SK-N-SH treated with all-trans-retinoic acid at 6 μM for 48 hours (cell line): Measurements from ENCODE around the gene MRPS34.

ENCODE experiments used
- ATAC-seq: fragments of 200-7000 bp; cut with Tn5 transposase; 3 replicates; pipeline ENCODE4 v1.9.1; 2020; ENCODE audit warnings: mild to moderate bottlenecking, moderate library complexity
- ARNTL ChIP-seq: fragments of 450-650 bp; formaldehyde crosslinking; IDR thresholded peaks from 2 replicates; pipeline ENCODE4 v1.5.0; 2020; ENCODE audit warnings: low read depth, mild to moderate bottlenecking, moderate library complexity, borderline replicate concordance
- BACH2 ChIP-seq: fragments of 250-450 bp; sonication (Bioruptor Pico); IDR thresholded peaks from 2 replicates; pipeline ENCODE4 v1.9.0; 2021; ENCODE audit warnings: mild to moderate bottlenecking, borderline replicate concordance
- CREB5 ChIP-seq: fragments of 250-450 bp; sonication (Bioruptor Pico); IDR thresholded peaks from 2 replicates; pipeline ENCODE4 v1.5.1; 2020; ENCODE audit warnings: low read depth, mild to moderate bottlenecking, moderate library complexity
- CSDC2 ChIP-seq: fragments of 250-450 bp; sonication (Bioruptor Pico); IDR thresholded peaks from 2 replicates; pipeline ENCODE4 v1.5.0; 2020; ENCODE audit warnings: mild to moderate bottlenecking, moderate library complexity
- ESRRG ChIP-seq: fragments of 250-450 bp; sonication (Bioruptor Pico); IDR thresholded peaks from 2 replicates; pipeline ENCODE4 v1.6.1; 2021; ENCODE audit warnings: mild to moderate bottlenecking
- GLIS3 ChIP-seq: fragments of 250-450 bp; sonication (Bioruptor Pico); IDR thresholded peaks from 2 replicates; pipeline ENCODE4 v1.5.0; 2020; ENCODE audit warnings: mild to moderate bottlenecking, moderate library complexity
- ISL1 ChIP-seq: fragments of 250-450 bp; sonication (Bioruptor Pico); IDR thresholded peaks from 2 replicates; pipeline ENCODE4 v2.1.2; 2022; ENCODE audit warnings: mild to moderate bottlenecking, moderate library complexity
- OSR1 ChIP-seq: fragments of 250-450 bp; sonication (Bioruptor Pico); IDR thresholded peaks from 2 replicates; pipeline ENCODE4 v1.8.0; 2022; ENCODE audit warnings: moderate library complexity, mild to moderate bottlenecking, inconsistent platforms
- PATZ1 ChIP-seq: fragments of 250-450 bp; sonication (Bioruptor Pico); IDR thresholded peaks from 2 replicates; pipeline ENCODE4 v1.8.0; 2020; ENCODE audit warnings: mild to moderate bottlenecking, moderate library complexity, borderline replicate concordance
- POU6F1 ChIP-seq: fragments of 250-450 bp; sonication (Bioruptor Pico); IDR thresholded peaks from 2 replicates; pipeline ENCODE4 v1.8.0; 2021; ENCODE audit warnings: low read depth, mild to moderate bottlenecking, moderate library complexity, borderline replicate concordance
- PPARA ChIP-seq: fragments of 250-450 bp; sonication (Bioruptor Pico); IDR thresholded peaks from 2 replicates; pipeline ENCODE4 v1.5.0; 2020; ENCODE audit warnings: mild to moderate bottlenecking, borderline replicate concordance
- RARB ChIP-seq: fragments of 250-450 bp; sonication (Bioruptor Pico); IDR thresholded peaks from 2 replicates; pipeline ENCODE4 v1.8.0; 2021; ENCODE audit warnings: mild to moderate bottlenecking, moderate library complexity
- SNAI2 ChIP-seq: fragments of 250-450 bp; sonication (Bioruptor Pico); IDR thresholded peaks from 2 replicates; pipeline ENCODE4 v1.5.0; 2020; ENCODE audit warnings: mild to moderate bottlenecking, moderate library complexity
- TCF4 ChIP-seq: fragments of 250-450 bp; sonication (Bioruptor Pico); IDR thresholded peaks from 2 replicates; pipeline ENCODE4 v1.8.0; 2021; ENCODE audit warnings: mild to moderate bottlenecking, moderate library complexity, borderline replicate concordance
- TOX ChIP-seq: fragments of 250-450 bp; sonication (Bioruptor Pico); IDR thresholded peaks from 2 replicates; pipeline ENCODE4 v1.8.0; 2021; ENCODE audit warnings: mild to moderate bottlenecking, moderate library complexity, borderline replicate concordance
- ZC3H10 ChIP-seq: fragments of 250-450 bp; sonication (Bioruptor Pico); IDR thresholded peaks from 2 replicates; pipeline ENCODE4 v1.5.1; 2021; ENCODE audit warnings: mild to moderate bottlenecking, moderate library complexity
- ZFP3 ChIP-seq: fragments of 250-450 bp; sonication (Bioruptor Pico); IDR thresholded peaks from 2 replicates; pipeline ENCODE4 v1.5.0; 2020; ENCODE audit warnings: mild to moderate bottlenecking, moderate library complexity
- ZFP30 ChIP-seq: fragments of 450-650 bp; formaldehyde crosslinking; IDR thresholded peaks from 2 replicates; pipeline ENCODE4 v1.5.0; 2022; ENCODE audit warnings: mild to moderate bottlenecking, moderate library complexity
- ZNF565 ChIP-seq: fragments of 450-650 bp; formaldehyde crosslinking; conservative IDR thresholded peaks from 2 replicates; pipeline ENCODE4 v1.5.0; 2020; ENCODE audit warnings: low read depth, mild to moderate bottlenecking, moderate library complexity
- ZNF8 ChIP-seq: fragments of 450-650 bp; formaldehyde crosslinking; IDR thresholded peaks from 2 replicates; pipeline ENCODE4 v1.5.0; 2020; ENCODE audit warnings: mild to moderate bottlenecking, moderate library complexity
- TF ChIP-seq, protein P1 (sequence below): fragments of 250-450 bp; sonication (Bioruptor Pico); IDR thresholded peaks from 2 replicates; pipeline ENCODE4 v1.5.1; 2021; ENCODE audit warnings: mild to moderate bottlenecking, moderate library complexity

The MRPS34 gene

DNA sequence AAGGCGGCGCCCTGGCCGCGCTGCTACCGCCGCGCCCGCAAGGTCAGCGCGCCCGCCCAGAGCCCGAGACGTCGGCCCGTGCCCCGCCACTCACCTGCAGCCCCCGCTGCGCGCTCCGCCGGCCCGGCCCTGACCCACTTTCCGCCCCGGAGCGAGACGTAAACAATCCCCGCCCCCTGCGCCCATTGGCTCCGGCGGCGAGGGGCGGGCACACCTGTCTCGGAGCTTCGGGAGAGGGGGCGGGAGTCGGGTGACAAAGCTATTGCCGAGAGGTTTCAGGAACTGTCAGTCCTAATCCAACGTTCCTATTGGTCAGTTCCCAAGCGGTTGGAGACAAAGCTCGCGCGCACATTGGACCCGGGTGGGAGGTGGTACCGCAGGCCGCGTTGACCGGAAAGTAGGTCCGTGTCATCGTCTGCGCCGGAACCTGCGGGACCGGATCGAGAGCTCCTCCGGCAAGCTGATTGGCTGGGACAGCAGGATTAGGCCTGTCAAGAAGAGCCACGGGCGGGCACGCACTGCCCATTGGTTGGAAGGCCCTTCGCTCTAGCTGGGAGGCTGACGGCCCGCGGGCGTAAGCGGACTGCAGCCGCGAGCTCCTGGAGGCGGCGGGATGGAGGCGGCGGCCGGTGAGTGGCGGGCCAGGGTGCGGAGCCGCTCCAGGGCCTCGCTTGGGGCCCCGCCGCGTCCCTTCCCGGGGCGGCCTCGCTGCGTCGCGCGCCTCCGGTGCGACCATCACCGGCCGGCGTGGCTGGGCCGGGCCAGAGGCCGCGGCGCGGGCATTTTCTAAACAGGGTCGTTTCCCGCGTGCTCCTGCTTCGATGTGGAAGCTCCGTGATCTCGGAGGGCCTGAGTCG lies 9.7 kb upstream of the MRPS34 start, which contains the start of the genes NUBP2 and SPSB3:
Gene NUBP2, plus strand, starts transcription at position 553 of the 857 bp plus-strand sequence. Its CDS starts 61 bp downstream, at position 614.
Gene SPSB3, minus strand, starts transcription at position 164 of the 857 bp plus-strand sequence. CDS start 1,088 bp downstream, outside the sequence.
- peak; percentile 93 for ATAC-seq
- TF ChIP-seq PPARA, result no peak
- TF ChIP-seq GLIS3 (CRISPR knock-in tag), result no peak
- TF ChIP-seq ZFP30 (CRISPR knock-in tag), result no peak
- TF ChIP-seq ARNTL (CRISPR knock-in tag), result no peak
- no peak for TF ChIP-seq SNAI2 (CRISPR knock-in tag)
- no peak for TF ChIP-seq ZC3H10 (CRISPR knock-in tag)
- TF ChIP-seq TOX (CRISPR knock-in tag), result no peak
- TF ChIP-seq, protein P1, sequence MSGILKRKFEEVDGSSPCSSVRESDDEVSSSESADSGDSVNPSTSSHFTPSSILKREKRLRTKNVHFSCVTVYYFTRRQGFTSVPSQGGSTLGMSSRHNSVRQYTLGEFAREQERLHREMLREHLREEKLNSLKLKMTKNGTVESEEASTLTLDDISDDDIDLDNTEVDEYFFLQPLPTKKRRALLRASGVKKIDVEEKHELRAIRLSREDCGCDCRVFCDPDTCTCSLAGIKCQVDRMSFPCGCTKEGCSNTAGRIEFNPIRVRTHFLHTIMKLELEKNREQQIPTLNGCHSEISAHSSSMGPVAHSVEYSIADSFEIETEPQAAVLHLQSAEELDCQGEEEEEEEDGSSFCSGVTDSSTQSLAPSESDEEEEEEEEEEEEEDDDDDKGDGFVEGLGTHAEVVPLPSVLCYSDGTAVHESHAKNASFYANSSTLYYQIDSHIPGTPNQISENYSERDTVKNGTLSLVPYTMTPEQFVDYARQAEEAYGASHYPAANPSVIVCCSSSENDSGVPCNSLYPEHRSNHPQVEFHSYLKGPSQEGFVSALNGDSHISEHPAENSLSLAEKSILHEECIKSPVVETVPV (CRISPR knock-in tag), result no peak
- TF ChIP-seq ZNF565 (CRISPR knock-in tag), result no peak
- no peak for TF ChIP-seq TCF4 (CRISPR knock-in tag)
- TF ChIP-seq CSDC2 (CRISPR knock-in tag), result no peak

DNA sequence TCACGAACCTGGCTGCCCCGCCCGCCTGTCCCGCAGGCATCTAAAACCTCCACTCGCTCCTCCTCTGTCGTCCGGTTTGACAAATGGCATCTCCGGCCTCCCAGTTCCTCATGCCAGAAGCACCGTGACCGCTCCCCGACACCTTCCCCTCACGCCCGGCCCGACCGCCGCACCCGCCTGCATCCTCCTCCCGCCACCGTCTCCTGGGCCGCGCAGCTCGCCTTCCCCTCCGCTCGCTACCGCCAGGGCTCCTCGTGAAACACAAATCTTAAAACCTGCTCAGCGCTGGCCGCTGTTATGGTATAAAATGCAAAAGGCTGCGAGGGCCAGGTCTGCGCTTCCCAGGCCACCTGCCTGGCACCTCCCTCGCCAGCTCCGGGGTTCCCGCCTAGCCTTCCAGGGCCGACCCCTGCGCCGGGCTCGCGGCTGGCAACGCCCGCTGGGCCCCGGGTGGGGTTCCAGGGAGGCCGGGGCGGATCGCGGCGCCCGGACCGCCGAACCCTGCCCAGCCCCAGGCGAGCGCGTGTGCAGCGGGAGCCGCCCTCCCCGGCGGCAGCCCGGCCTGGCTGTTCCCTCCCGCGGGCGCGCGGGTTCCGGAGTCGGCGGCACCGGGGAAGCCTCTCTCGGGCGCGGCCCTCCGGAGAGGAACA lies 8.9 kb upstream of the MRPS34 start:
- TF ChIP-seq PATZ1 (CRISPR knock-in tag) (no peak), TCF4 (CRISPR knock-in tag) (no peak), ESRRG (CRISPR knock-in tag) (no peak), ARNTL (CRISPR knock-in tag) (no peak), ZNF565 (CRISPR knock-in tag) (no peak), GLIS3 (CRISPR knock-in tag) (no peak), RARB (CRISPR knock-in tag) (no peak), CREB5 (CRISPR knock-in tag) (no peak), ZFP3 (CRISPR knock-in tag) (no peak)

DNA sequence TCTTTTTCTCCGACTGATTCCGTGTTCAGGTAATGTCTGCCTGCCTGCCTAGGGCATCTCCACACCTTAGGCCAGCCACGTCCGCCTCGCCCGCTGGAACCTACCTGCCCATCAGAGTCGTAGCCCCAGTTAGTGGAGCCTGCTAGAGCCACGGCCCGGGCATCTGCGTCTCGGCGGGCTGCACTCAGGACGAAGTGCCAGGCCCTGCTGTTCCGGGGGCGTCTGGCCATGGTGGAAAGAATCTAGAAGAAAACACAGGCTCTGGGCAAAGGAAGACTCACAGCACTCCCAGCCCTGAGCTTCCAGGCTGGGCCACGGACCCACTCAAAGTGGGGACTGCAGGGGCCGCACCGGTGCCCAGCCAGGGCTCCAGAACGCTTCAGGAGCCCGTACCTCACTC lies 8.3 kb upstream of the MRPS34 start:
- TF ChIP-seq OSR1, result no peak
- TF ChIP-seq CREB5 (CRISPR knock-in tag), result no peak
- TF ChIP-seq CSDC2 (CRISPR knock-in tag), result no peak
- TF ChIP-seq ARNTL (CRISPR knock-in tag), result no peak
- TF ChIP-seq ISL1 (CRISPR knock-in tag), result no peak
- no peak for TF ChIP-seq ZNF8
- no peak for TF ChIP-seq TCF4 (CRISPR knock-in tag)
- no peak for TF ChIP-seq TOX (CRISPR knock-in tag)
- TF ChIP-seq GLIS3 (CRISPR knock-in tag), result no peak
- TF ChIP-seq BACH2 (CRISPR knock-in tag), result no peak
- TF ChIP-seq PATZ1 (CRISPR knock-in tag), result no peak
- no peak for TF ChIP-seq PPARA
- TF ChIP-seq ESRRG (CRISPR knock-in tag), result no peak
- TF ChIP-seq POU6F1 (CRISPR knock-in tag), result no peak
- TF ChIP-seq ZC3H10 (CRISPR knock-in tag), result no peak
- TF ChIP-seq SNAI2 (CRISPR knock-in tag), result no peak
- no peak for TF ChIP-seq ZNF565 (CRISPR knock-in tag)
- no peak for TF ChIP-seq ZFP3 (CRISPR knock-in tag)
- ATAC-seq, result no peak

More for the DNA sequence above, 8.9 kb upstream of the MRPS34 start:
- no peak; the same call in 2 of the 3 replicates for ATAC-seq
